ENCODE results near the gene PCED1A.

PCED1A gene

GRCh38 chr20:2801286-2801728, 39.1 kb downstream of the PCED1A start:
- DNase-seq = no peak

DNA sequence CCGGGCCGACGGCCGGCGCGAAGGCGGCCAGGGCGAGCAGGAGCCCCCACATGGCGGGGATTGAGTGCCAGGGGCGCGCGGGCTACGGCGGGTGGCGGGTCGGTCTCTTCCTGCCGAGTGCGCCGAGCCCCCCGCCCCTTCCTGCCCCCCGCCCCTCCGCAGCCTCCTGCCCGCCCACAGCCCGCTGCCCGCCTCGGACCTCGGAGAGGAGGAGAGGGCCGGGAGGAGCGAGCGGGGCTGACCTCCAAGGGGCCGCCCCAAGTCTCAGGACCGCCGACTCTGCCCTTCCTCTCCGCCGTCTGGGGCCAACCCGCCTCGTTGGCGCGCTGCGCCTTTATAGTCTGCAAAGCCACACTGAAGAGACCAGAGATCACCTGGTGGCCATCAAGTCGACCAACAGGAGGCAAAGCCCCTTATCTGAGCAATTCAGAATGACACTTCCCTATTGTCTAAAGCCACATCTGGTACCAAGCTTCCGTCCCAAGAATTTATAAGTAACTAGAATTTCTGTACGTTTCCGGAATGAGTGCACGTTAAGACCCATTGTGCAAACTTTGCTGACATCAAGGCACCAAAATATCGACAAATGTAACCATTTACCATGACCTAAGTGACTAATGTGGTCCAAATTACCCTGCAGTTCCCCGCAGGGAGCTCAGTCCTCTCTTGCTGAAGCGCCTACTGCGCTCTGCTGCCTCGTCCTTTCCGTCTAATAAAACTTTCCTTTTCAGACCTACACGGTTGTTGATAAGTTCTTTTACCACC, 39.8 kb downstream of the PCED1A start, which contains the start of gene CPXM1:
Gene CPXM1 (minus strand): TSS at position 107 of the 765 bp plus-strand sequence. CDS start 55 bp downstream, at position 52.
- DNase-seq = no peak

- DNase-seq = no peak
Observed at GRCh38 chr20:2799688-2800520, 40.6 kb downstream of the PCED1A start.

DNA sequence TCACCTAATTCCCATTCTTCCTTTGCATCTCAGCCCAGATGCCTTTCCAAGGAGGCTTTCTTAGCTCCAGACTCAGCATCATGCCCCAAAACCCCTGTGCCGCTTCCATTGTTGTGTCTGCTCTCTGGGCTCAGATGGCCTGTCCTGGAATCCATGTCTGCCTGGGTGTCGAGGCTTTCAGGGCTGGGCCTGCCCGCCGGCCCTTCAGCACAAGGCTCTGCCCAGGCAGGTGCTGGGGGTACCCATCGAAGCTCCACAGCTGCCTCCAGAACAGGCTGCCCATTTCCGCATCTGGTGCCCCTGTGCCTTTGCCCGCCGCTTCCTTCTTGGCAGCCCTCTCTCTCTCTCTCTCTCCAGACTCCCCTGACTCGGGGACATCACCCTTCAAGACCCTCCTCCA, 41.2 kb downstream of the PCED1A start:
- no peak for DNase-seq

DNA sequence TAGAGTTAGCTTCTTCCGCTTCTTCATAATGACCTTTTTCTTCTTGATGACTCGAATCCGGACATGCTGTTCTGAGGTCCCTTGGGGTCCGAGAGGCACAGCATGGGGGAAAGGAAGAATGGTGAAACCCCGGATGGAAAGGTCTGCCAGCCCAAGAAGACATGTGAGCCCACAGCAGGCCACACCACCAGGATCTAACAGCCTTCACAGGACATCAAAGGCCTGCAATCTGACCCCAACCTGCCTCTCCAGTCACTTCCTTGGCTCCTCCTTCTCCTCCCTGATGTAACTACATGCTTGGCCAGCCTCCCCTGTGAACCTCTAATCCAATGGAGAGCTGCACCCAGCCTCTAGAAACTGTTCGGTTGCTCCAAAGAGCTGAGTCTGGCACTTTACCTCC, 41.6 kb downstream of the PCED1A start:
- DNase-seq = no peak

GRCh38 chr20:2798095-2798805, 42.2 kb downstream of the PCED1A start:
- no peak for DNase-seq

GRCh38 chr20:2797136-2797983, 43.1 kb downstream of the PCED1A start:
- no peak for DNase-seq

GRCh38 chr20:2796011-2796660, 44.3 kb downstream of the PCED1A start:
- DNase-seq = no peak

- DNase-seq = no peak
Observed at GRCh38 chr20:2795451-2795850, 45.0 kb downstream of the PCED1A start.

GRCh38 chr20:2794866-2795447, 45.5 kb downstream of the PCED1A start:
- DNase-seq = no peak

GRCh38 chr20:2794202-2794748, 46.2 kb downstream of the PCED1A start:
- no peak for DNase-seq

DNA sequence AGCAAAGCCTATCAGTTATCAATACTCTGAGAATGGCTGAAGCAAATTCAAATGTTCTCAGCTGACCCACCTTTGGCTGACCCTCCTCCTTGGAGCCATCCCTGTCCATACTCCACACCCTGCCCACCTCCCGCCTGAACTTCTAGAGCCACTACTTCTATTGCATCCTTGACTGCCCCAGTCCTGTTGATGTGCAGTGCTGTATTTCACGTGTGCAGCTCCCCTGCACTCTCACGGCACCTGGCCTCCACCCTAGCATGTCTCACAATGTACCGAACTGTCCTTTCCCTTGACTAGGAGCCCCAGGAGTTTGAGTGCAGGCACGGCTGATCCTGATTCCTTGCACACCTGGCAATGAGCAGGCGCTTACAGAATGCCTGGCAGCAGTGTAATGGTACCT, 47.0 kb downstream of the PCED1A start:
- DNase-seq = no peak

All from CD4-positive, alpha-beta T cell treated with Interleukin-6 for 4 hours (primary cell).